Neural progenitor cell (in vitro differentiated cells): Measurements from ENCODE around the gene ITGA3. TPM values are rescaled to one million over a fixed set of nuclear protein-coding genes. Genes with fewer than 3 reads are reported as not detected.

Experiments used
- DNase-seq: peaks from one replicate; pipeline ENCODE4 v3.0.0-alpha.2; 2016; ENCODE audit warnings: low spot score
- H2AFZ ChIP-seq: fragments of 200-600 bp; sonication (generic); replicated peaks from 2 replicates; pipeline ENCODE4 v1.6.1; 2016; ENCODE audit warnings: antibody characterized with exemption
- H3F3A ChIP-seq: fragments of 200-600 bp; sonication (generic); 2 replicates; pipeline ENCODE4 v1.6.1; 2016; ENCODE audit warnings: antibody characterized with exemption, low read depth
- H3K27ac ChIP-seq: fragments of 200-600 bp; sonication (generic); 2 replicates; pipeline ENCODE4 v1.5.1; 2016; ENCODE audit warnings: mild to moderate bottlenecking
- H3K27me3 ChIP-seq: fragments of 200-600 bp; sonication (generic); 2 replicates; pipeline ENCODE4 v1.6.1; 2016; ENCODE audit warnings: mild to moderate bottlenecking, moderate library complexity
- H3K36me3 ChIP-seq: fragments of 200-600 bp; sonication (generic); 2 replicates; pipeline ENCODE4 v1.5.1; 2016
- H3K4me1 ChIP-seq: fragments of 200-600 bp; sonication (generic); 2 replicates; pipeline ENCODE4 v1.6.1; 2016; ENCODE audit warnings: mixed run types
- H3K4me2 ChIP-seq: fragments of 200-600 bp; sonication (generic); 2 replicates; pipeline ENCODE4 v1.6.1; 2016
- H3K4me3 ChIP-seq: fragments of 200-600 bp; sonication (generic); 2 replicates; pipeline ENCODE4 v1.5.1; 2016
- H3K79me2 ChIP-seq: fragments of 200-600 bp; sonication (generic); 2 replicates; pipeline ENCODE4 v1.6.1; 2016; ENCODE audit warnings: low read depth
- H3K9ac ChIP-seq: fragments of 200-600 bp; sonication (generic); 2 replicates; pipeline ENCODE4 v1.6.1; 2016
- H3K9me3 ChIP-seq: fragments of 200-600 bp; sonication (generic); 2 replicates; pipeline ENCODE4 v1.5.1; 2016; ENCODE audit warnings: low read depth
- H4K20me1 ChIP-seq: fragments of 200-600 bp; sonication (generic); 2 replicates; pipeline ENCODE4 v1.6.1; 2016; ENCODE audit warnings: low read depth
- H3K27ac Mint-ChIP-seq: 3 replicates; pipeline ENCODE4 v1.8.0; 2021; ENCODE audit warnings: mixed read lengths
- H3K27me3 Mint-ChIP-seq: 2 replicates; pipeline ENCODE4 v1.8.0; 2022; ENCODE audit warnings: low read depth, mild to moderate bottlenecking, inconsistent platforms, moderate library complexity, mixed read lengths; ENCODE audit not compliant: insufficient read depth
- H3K36me3 Mint-ChIP-seq: 3 replicates; pipeline ENCODE4 v1.8.0; 2021; ENCODE audit warnings: mixed read lengths
- H3K4me1 Mint-ChIP-seq: 3 replicates; pipeline ENCODE4 v1.8.0; 2021; ENCODE audit warnings: mixed read lengths
- H3K4me3 Mint-ChIP-seq: 3 replicates; pipeline ENCODE4 v1.8.0; 2021; ENCODE audit warnings: mild to moderate bottlenecking, moderate library complexity, mixed read lengths
- H3K9me3 Mint-ChIP-seq: 3 replicates; pipeline ENCODE4 v1.8.0; 2020; ENCODE audit warnings: mixed read lengths
- CTCF ChIP-seq: fragments of 200-600 bp; sonication (generic); IDR thresholded peaks from 2 replicates; pipeline ENCODE4 v1.5.1; 2017; ENCODE audit warnings: antibody characterized with exemption, mild to moderate bottlenecking
- EZH2 ChIP-seq: fragments of 200-600 bp; sonication (generic); IDR thresholded peaks from 2 replicates; pipeline ENCODE4 v1.6.1; 2017; ENCODE audit warnings: antibody characterized with exemption, mild to moderate bottlenecking, moderate library complexity
- EZH2phosphoT487 ChIP-seq: fragments of 200-600 bp; sonication (generic); IDR thresholded peaks from 2 replicates; pipeline ENCODE4 v1.6.1; 2017; ENCODE audit warnings: antibody characterized with exemption
- total RNA-seq: library from RNA; depleted of rRNA; stranded (reverse); fragments of >200 nt; gene quantifications from 2 replicates; pipeline ENCODE4 v1.2.3, GENCODE V29; 2015; ENCODE audit warnings: low replicate concordance

ITGA3 gene
- total RNA-seq, 1 donor from 2014 or later, result 7.7 TPM

DNA sequence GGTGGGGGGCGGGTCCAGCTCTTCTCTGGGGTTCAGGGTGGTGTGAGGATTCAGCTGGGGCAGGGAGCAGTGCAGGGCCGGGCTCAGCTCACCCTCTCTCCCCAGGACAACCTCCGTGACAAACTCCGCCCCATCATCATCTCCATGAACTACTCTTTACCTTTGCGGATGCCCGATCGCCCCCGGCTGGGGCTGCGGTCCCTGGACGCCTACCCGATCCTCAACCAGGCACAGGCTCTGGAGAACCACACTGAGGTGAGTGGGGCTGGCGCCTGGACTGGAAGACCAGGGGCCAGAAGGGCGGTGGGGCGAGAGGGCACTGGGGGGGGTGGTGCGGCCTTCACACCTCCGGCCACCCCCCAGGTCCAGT lies 20.3 kb downstream of the ITGA3 start:
- peak overlapping the region; percentile 10 for H3K4me2 ChIP-seq
- H3K27ac ChIP-seq, result no peak overlapping the region
- Mint-ChIP-seq H3K27me3 (peaks cover 10% of the 10 kb centered on the region), H3K4me3 (no peak overlapping the region), H3K36me3 (no peaks in the 10 kb centered on the region), H3K27ac (no peak overlapping the region), H3K9me3 (no peaks in the 10 kb centered on the region), H3K4me1 (peaks cover 2% of the 10 kb centered on the region)
- H3K9me3 ChIP-seq, result no peaks in the 10 kb centered on the region
- no peaks in the 10 kb centered on the region for H3K36me3 ChIP-seq
- TF ChIP-seq CTCF (no peak), EZH2phosphoT487 (no peak), EZH2 (no peak)
- H4K20me1 ChIP-seq, result no peaks in the 10 kb centered on the region
- no peak overlapping the region for H3K9ac ChIP-seq
- DNase-seq, result no peak
- H3K79me2 ChIP-seq, result no peaks in the 10 kb centered on the region
- H3K4me1 ChIP-seq, result no peaks in the 10 kb centered on the region
- no peaks in the 10 kb centered on the region for H3K27me3 ChIP-seq
- H3K4me3 ChIP-seq, result no peak overlapping the region
- no peaks in the 10 kb centered on the region for H3F3A ChIP-seq
- no peak overlapping the region for H2AFZ ChIP-seq

GRCh38 chr17:50076591-50077235 lies 20.8 kb downstream of the ITGA3 start:
- Histone ChIP-seq H3K9ac (no peak overlapping the region), H3K9me3 (no peaks in the 10 kb centered on the region), H4K20me1 (no peaks in the 10 kb centered on the region), H3K36me3 (no peaks in the 10 kb centered on the region), H2AFZ (no peak overlapping the region), H3K27me3 (no peaks in the 10 kb centered on the region), H3K4me2 (peak overlapping the region; percentile 10), H3K79me2 (no peaks in the 10 kb centered on the region), H3F3A (no peaks in the 10 kb centered on the region), H3K4me3 (no peak overlapping the region), H3K27ac (no peak overlapping the region), H3K4me1 (no peaks in the 10 kb centered on the region)
- DNase-seq, result peak; percentile 58
- peaks cover 8% of the 10 kb centered on the region for H3K27me3 Mint-ChIP-seq
- TF ChIP-seq EZH2, result no peak
- TF ChIP-seq EZH2phosphoT487, result no peak
- TF ChIP-seq CTCF, result no peak
- peaks cover 2% of the 10 kb centered on the region for H3K4me1 Mint-ChIP-seq
- no peaks in the 10 kb centered on the region for H3K36me3 Mint-ChIP-seq
- H3K9me3 Mint-ChIP-seq, result no peaks in the 10 kb centered on the region
- H3K27ac Mint-ChIP-seq, result no peak overlapping the region
- no peak overlapping the region for H3K4me3 Mint-ChIP-seq

GRCh38 chr17:50078430-50078829 lies 22.5 kb downstream of the ITGA3 start:
- Histone ChIP-seq H3K79me2 (no peaks in the 10 kb centered on the region), H3K4me3 (no peak overlapping the region), H3K9ac (no peak overlapping the region), H3K4me2 (no peak overlapping the region), H2AFZ (no peak overlapping the region), H3K27me3 (no peaks in the 10 kb centered on the region), H3K9me3 (no peaks in the 10 kb centered on the region), H4K20me1 (no peaks in the 10 kb centered on the region), H3K27ac (no peak overlapping the region), H3K36me3 (no peaks in the 10 kb centered on the region), H3F3A (no peaks in the 10 kb centered on the region), H3K4me1 (no peaks in the 10 kb centered on the region)
- no peaks in the 10 kb centered on the region for H3K9me3 Mint-ChIP-seq
- no peak overlapping the region for H3K4me3 Mint-ChIP-seq
- DNase-seq, result no peak
- H3K27me3 Mint-ChIP-seq, result peaks cover 5% of the 10 kb centered on the region
- H3K27ac Mint-ChIP-seq, result no peak overlapping the region
- no peak for TF ChIP-seq CTCF
- no peak for TF ChIP-seq EZH2phosphoT487
- TF ChIP-seq EZH2, result no peak
- H3K4me1 Mint-ChIP-seq, result peaks cover 2% of the 10 kb centered on the region
- H3K36me3 Mint-ChIP-seq, result no peaks in the 10 kb centered on the region
